Measurements from ENCODE around the gene B9D1. TPM values are rescaled to one million over a fixed set of nuclear protein-coding genes. Genes with fewer than 3 reads are reported as not detected.

The B9D1 gene
- total RNA-seq, 1 donor from 2014 or later = 49.1 TPM

GRCh38 chr17:19301274-19301951 is 61.1 kb downstream of the B9D1 start:
- H3K27me3 ChIP-seq = no peaks in the 10 kb centered on the region
- H3K27ac ChIP-seq = no peak overlapping the region
- no peak overlapping the region for H3K4me3 ChIP-seq
- no peaks in the 10 kb centered on the region for H3K9me3 ChIP-seq
- no peak for DNase-seq (ENCODE audit: low spot score in 2 of 2)
- TF ChIP-seq CTCF (IDR thresholded peaks at IDR 0.05) = no peak
- intact Hi-C loops (cut with DNase I) = no loop called here
- H3K36me3 ChIP-seq = no peaks in the 10 kb centered on the region
- no peaks in the 10 kb centered on the region for H3K4me1 ChIP-seq

GRCh38 chr17:19299866-19300265 is 62.7 kb downstream of the B9D1 start:
- DNase-seq (ENCODE audit: low spot score in 2 of 2) = no peak
- Histone ChIP-seq H3K4me3 (no peak overlapping the region), H3K27ac (no peak overlapping the region), H3K36me3 (no peaks in the 10 kb centered on the region), H3K4me1 (no peaks in the 10 kb centered on the region), H3K27me3 (no peaks in the 10 kb centered on the region), H3K9me3 (no peaks in the 10 kb centered on the region)
- intact Hi-C loops (cut with DNase I) = no loop called here
- no peak for TF ChIP-seq CTCF (IDR thresholded peaks at IDR 0.05)

GRCh38 chr17:19299214-19299747 is 63.2 kb downstream of the B9D1 start:
- TF ChIP-seq CTCF (IDR thresholded peaks at IDR 0.05) = no peak
- no peak overlapping the region for H3K27ac ChIP-seq
- no peaks in the 10 kb centered on the region for H3K9me3 ChIP-seq
- intact Hi-C loops (cut with DNase I) = no loop called here
- no peak for DNase-seq (ENCODE audit: low spot score in 2 of 2)
- H3K4me3 ChIP-seq = no peak overlapping the region
- no peaks in the 10 kb centered on the region for H3K36me3 ChIP-seq
- H3K4me1 ChIP-seq = no peaks in the 10 kb centered on the region
- no peaks in the 10 kb centered on the region for H3K27me3 ChIP-seq

GRCh38 chr17:19298569-19299213 is 63.8 kb downstream of the B9D1 start:
- H3K4me1 ChIP-seq = no peaks in the 10 kb centered on the region
- intact Hi-C loops (cut with DNase I) = no loop called here
- no peak overlapping the region for H3K4me3 ChIP-seq
- DNase-seq (ENCODE audit: low spot score in 2 of 2) = no peak
- no peaks in the 10 kb centered on the region for H3K36me3 ChIP-seq
- H3K27me3 ChIP-seq = no peaks in the 10 kb centered on the region
- no peak for TF ChIP-seq CTCF (IDR thresholded peaks at IDR 0.05)
- no peaks in the 10 kb centered on the region for H3K9me3 ChIP-seq
- no peak overlapping the region for H3K27ac ChIP-seq

- H3K36me3 ChIP-seq = no peaks in the 10 kb centered on the region
- H3K4me3 ChIP-seq = no peak overlapping the region
- H3K27ac ChIP-seq = no peak overlapping the region
- no peak for DNase-seq (ENCODE audit: low spot score in 2 of 2)
- TF ChIP-seq CTCF (IDR thresholded peaks at IDR 0.05) = no peak
- no peaks in the 10 kb centered on the region for H3K27me3 ChIP-seq
- H3K9me3 ChIP-seq = no peaks in the 10 kb centered on the region
- H3K4me1 ChIP-seq = no peaks in the 10 kb centered on the region
- intact Hi-C loops (cut with DNase I) = no loop called here
Measured at GRCh38 chr17:19296786-19297778, 65.4 kb downstream of the B9D1 start.

Measured in ascending aorta (tissue), 2 donors.